GM13977 (cell line): Measurements from ENCODE around the gene PPP1R14D.

ENCODE experiments used
- DNase-seq: peaks from one replicate; pipeline ENCODE4 v3.0.0; 2012; ENCODE audit warnings: low spot score
- in situ Hi-C: fragments of 300-500 bp; cut with MboI; formaldehyde crosslinking; loops from one replicate; pipeline ENCODE4 v1.12.0; 2022; ENCODE audit warnings: low sequenced_read_pairs, low pct_unique_long_range_greater_than_20kb, mixed read lengths, inconsistent platforms; ENCODE audit not compliant: unreplicated experiment
- TF ChIP-seq, protein P1 (sequence below): IDR thresholded peaks from 2 replicates; pipeline ENCODE4 v1.5.1; 2012; ENCODE audit warnings: mild to moderate bottlenecking, control low read depth; ENCODE audit not compliant: insufficient read depth; ENCODE audit errors: extremely low read depth, missing control alignments

Gene PPP1R14D

DNA sequence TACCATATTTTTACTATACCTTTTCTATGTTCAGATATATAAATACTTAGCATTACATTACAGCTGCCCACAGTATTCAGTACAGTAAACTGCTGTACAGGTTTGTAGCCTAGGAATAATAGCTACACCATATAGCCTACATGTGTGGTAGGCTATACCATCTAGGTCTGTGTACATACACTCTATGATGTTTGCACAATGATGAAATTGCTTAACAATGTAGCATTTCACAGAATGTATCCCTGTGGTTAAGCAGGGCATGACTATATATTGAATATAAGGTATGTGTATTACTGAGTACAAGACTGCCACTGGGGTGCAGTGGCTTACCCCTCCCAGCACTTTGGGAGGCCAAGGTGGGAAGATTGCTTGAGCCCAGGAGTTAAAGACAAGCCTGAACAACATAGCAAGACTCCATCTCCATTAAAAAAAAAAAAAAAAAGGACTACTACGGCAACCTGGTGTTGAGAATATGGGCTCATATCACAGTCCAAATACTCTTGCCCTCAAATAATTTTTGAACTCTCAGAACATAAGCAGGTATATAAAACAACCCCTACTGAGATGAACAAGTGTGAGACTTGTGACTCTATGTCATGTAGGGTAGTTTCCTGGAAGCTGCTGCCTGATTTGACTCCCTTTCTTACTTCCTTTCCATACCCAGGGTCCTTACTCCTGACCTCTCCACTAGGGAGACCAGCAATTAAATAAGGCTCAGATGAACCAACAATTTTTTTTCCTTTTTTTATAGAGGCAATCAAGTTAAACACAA, 4.8 kb downstream of the PPP1R14D start:
- TF ChIP-seq, protein P1, sequence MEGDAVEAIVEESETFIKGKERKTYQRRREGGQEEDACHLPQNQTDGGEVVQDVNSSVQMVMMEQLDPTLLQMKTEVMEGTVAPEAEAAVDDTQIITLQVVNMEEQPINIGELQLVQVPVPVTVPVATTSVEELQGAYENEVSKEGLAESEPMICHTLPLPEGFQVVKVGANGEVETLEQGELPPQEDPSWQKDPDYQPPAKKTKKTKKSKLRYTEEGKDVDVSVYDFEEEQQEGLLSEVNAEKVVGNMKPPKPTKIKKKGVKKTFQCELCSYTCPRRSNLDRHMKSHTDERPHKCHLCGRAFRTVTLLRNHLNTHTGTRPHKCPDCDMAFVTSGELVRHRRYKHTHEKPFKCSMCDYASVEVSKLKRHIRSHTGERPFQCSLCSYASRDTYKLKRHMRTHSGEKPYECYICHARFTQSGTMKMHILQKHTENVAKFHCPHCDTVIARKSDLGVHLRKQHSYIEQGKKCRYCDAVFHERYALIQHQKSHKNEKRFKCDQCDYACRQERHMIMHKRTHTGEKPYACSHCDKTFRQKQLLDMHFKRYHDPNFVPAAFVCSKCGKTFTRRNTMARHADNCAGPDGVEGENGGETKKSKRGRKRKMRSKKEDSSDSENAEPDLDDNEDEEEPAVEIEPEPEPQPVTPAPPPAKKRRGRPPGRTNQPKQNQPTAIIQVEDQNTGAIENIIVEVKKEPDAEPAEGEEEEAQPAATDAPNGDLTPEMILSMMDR, result no peak
- in situ Hi-C loops, result no loop called here
- DNase-seq, result no peak

DNA sequence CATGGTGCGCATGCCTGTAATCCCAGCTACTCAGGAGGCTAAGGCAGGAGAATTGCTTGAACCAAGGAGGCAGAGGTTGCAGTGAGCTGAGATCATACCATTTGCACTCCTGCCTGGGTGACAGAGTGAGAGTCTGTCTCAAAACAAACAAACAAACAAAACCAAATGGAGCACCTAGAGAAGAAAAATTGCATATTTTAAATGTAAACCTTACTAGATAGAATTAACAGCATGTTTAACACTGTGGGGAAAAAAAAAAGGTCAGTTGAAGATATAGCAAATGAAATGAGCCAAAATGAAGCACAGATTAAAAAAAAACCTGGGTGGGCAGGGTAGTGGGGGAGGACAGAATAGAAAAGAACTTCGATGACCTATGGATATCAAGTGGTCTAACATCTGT, 7.3 kb downstream of the PPP1R14D start:
- TF ChIP-seq, protein P1, result no peak
- no peak for DNase-seq
- in situ Hi-C loops, result no loop called here

DNA sequence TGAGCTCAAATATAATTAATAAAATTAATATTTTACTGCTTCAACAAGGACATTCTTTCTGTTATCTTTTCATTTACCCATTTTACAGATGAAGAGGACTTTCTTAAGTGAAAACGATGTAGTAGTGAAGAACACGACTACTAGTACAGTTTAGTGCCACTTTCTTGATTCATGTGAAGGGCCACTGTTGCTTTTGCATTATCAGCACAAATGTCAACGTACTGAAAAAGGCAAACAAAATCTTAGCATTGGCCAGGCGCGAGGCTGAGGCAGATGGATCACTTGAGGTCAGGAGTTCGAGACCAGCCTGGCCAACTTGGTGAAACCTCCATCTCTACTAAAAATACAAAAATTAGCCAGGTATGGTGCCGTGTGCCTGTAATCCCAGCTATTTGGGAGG, 9.5 kb downstream of the PPP1R14D start:
- DNase-seq, result no peak
- in situ Hi-C loops, result no loop called here
- TF ChIP-seq, protein P1, result no peak

DNA sequence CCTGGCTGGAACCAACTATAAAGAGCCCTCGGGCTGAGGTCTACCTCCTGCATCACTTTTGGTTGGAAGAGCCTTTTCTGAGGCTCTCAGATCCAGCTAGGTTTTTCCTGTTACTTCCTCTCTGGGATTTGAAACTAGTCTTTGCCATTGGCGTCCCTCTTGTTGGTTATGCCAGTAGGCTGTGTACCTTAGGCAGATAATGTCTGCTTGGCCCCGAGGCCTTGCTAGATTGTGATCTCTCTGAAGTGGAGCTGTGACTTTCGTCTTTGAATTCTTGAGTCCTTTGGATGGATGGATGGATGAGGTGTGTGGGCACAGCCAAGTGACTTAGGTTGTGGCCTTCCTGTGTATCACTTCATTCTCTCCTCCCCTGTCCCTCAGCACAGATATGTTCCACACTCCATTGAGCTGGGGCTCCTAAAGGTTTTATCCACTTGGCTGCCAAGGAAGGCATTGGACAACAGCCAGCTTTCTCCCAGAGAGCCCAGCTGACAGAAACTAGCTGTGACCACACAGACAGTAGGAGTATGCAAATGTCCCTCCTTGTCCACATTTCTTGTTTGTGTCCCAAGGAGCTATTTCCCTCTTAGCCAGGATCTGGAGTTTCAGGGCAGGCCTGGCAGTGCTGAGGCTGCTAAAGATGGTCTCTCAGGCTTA, 13.3 kb downstream of the PPP1R14D start:
- TF ChIP-seq, protein P1, result no peak
- in situ Hi-C loops, result no loop called here
- no peak for DNase-seq

DNA sequence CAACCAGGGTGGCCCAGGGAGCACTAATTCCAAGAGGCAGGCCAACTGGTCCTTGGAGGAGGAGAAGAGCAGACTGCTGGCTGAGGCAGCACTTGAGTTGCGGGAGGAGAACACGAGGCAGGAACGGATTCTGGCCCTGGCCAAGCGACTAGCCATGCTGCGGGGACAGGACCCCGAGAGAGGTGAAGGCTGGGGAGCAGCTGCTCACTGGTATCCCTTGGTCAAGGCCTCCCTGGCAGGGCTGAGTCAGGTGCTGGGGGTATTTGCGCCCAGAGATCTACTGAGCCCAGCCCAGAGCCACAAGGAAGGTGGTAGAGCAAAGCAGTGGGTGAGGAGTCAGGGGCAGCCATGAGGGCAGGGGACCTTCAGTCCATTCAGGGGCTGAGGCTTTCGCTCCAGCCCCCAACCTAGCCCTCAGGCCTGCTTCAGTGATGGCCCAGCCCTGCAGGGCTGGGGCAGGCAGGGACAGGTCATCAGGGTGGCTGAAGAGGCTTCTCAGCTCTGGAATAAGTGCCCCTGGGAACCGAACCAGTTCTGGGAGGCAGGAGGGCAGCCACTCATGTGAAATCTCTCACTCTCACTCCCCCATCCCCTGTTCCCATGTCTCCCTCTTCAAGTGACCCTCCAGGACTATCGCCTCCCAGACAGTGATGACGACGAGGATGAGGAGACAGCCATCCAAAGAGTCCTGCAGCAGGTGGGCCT, 15.6 kb downstream of the PPP1R14D start:
- TF ChIP-seq, protein P1, result no peak
- DNase-seq, result no peak
- in situ Hi-C loops, result no loop called here

DNA sequence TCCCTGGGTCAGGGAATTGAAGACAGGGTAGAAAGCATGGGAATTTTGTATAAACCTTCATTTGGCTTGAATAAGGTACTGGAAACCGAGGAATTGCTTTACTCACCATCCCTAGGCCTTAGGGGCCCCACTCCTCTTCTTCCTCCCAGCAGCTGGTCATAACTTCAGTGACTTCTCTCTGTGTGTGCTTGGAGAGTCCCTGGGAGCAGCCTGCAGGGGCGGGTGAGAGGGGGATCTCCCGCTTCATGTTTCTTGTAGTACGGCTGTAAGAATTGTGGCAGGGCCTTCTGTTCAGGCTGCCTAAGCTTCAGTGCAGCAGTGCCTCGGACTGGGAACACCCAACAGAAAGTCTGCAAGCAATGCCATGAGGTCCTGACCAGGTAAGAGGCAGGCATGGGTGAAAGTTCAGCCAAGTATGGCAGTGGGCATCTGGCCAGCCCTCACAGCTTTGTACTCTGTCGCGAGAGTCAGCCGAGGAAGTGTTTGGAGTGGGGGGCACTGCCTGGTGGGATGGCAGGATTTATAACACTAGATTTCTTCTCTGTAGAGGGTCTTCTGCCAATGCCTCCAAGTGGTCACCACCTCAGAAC, 19.6 kb downstream of the PPP1R14D start:
- TF ChIP-seq, protein P1, result no peak
- DNase-seq, result peak; percentile 46
- in situ Hi-C loops, result no loop called here
